Fibroblast of villous mesenchyme (primary cell): ENCODE data around the gene ADCY5. TPM values are rescaled to one million over a fixed set of nuclear protein-coding genes. Genes with fewer than 3 reads are reported as not detected.

Experiments
- DNase-seq: peaks from one replicate; pipeline ENCODE4 v3.0.0-alpha.2; 2010; ENCODE audit warnings: low read depth
- H3K4me3 ChIP-seq: 2 replicates; pipeline ENCODE4 v1.5.1; 2011; ENCODE audit warnings: low read depth, mild to moderate bottlenecking, low read length
- CTCF ChIP-seq: IDR thresholded peaks from 2 replicates; pipeline ENCODE4 v1.5.1; 2012; ENCODE audit warnings: low read depth, mild to moderate bottlenecking, low read length; ENCODE audit not compliant: insufficient read depth
- total RNA-seq: library from RNA; depleted of rRNA; stranded (reverse); fragments of >200 nt; gene quantifications from 2 replicates; pipeline ENCODE4 v1.2.3, GENCODE V29; 2012

The ADCY5 gene
- total RNA-seq, 1 donor: 0.43 TPM

GRCh38 chr3:123365450-123366143 is 83.3 kb downstream of the ADCY5 start:
- H3K4me3 ChIP-seq: no peak overlapping the region
- peak; percentile 62 for TF ChIP-seq CTCF
- DNase-seq: peak; percentile 9

- no peak for DNase-seq
- TF ChIP-seq CTCF: no peak
- no peak overlapping the region for H3K4me3 ChIP-seq
Measured at GRCh38 chr3:123361071-123361470, 87.8 kb downstream of the ADCY5 start.

GRCh38 chr3:123357275-123357674 is 91.6 kb downstream of the ADCY5 start:
- no peak overlapping the region for H3K4me3 ChIP-seq
- DNase-seq: no peak
- TF ChIP-seq CTCF: no peak

- TF ChIP-seq CTCF: no peak
- no peak for DNase-seq
- no peak overlapping the region for H3K4me3 ChIP-seq
Measured at GRCh38 chr3:123353850-123354233, 95.0 kb downstream of the ADCY5 start.

- no peak overlapping the region for H3K4me3 ChIP-seq
- DNase-seq: no peak
- no peak for TF ChIP-seq CTCF
Measured at GRCh38 chr3:123353227-123353849, 95.6 kb downstream of the ADCY5 start.

GRCh38 chr3:123352134-123352554 is 96.7 kb downstream of the ADCY5 start:
- TF ChIP-seq CTCF: no peak
- H3K4me3 ChIP-seq: no peak overlapping the region
- DNase-seq: no peak
